Esophagus muscularis mucosa (tissue), 4 donors: ENCODE data around the gene PRKN. TPM values are rescaled to one million over a fixed set of nuclear protein-coding genes. Genes with fewer than 3 reads are reported as not detected.

Experiments used
- DNase-seq: peaks from one replicate; pipeline ENCODE4 v3.0.0-alpha.2; 2017; ENCODE audit errors: extremely low spot score
- H3K27ac ChIP-seq, 4 donors: fragments of 200-600 bp; sonication (generic); replicated peaks in 1 of 4; 1 replicate in 3 of 4; 2 replicates in 1 of 4; pipeline ENCODE4 v1.5.1; 2016 to 2019; ENCODE audit warnings: mild to moderate bottlenecking in 1 of 4
- H3K27me3 ChIP-seq, 4 donors: fragments of 200-600 bp; sonication (generic); one replicate each; pipeline versions ENCODE4 v1.5.1 to v1.6.0; 2016 to 2019
- H3K36me3 ChIP-seq, 4 donors: fragments of 200-600 bp; sonication (generic); one replicate each; pipeline ENCODE4 v1.5.1; 2016 to 2019
- H3K4me1 ChIP-seq, 4 donors: fragments of 200-600 bp; sonication (generic); one replicate each; pipeline ENCODE4 v1.5.1; 2016 to 2019
- H3K4me3 ChIP-seq, 4 donors: fragments of 200-600 bp; sonication (generic); 1 replicate in 2 of 4; 2 replicates in 2 of 4; pipeline ENCODE4 v1.5.1; 2016 to 2019; ENCODE audit warnings: mild to moderate bottlenecking in 4 of 4, moderate library complexity in 1 of 4
- H3K9me3 ChIP-seq, 4 donors: fragments of 200-600 bp; sonication (generic); 1 replicate in 3 of 4; 2 replicates in 1 of 4; pipeline ENCODE4 v1.5.1; 2016 to 2019
- EP300 ChIP-seq: sonication (generic); formaldehyde crosslinking; IDR thresholded peaks from one replicate; pipeline ENCODE4 v1.6.1; 2017; ENCODE audit warnings: antibody characterized with exemption
- POLR2A ChIP-seq: fragments of 450-650 bp; IDR thresholded peaks from one replicate; pipeline ENCODE4 v1.6.1; 2017; ENCODE audit warnings: antibody characterized with exemption, moderate library complexity, mild to moderate bottlenecking, low read depth
- POLR2AphosphoS5 ChIP-seq, 2 donors: sonication (generic); formaldehyde crosslinking; IDR thresholded peaks; one replicate each; pipeline ENCODE4 v1.6.1; 2017; ENCODE audit warnings: antibody characterized with exemption in 2 of 2
- WGBS: methylation state at CpG from one replicate; pipeline ENCODE4 v1.1.5; 2018; 5-methylcytosine and 5-hydroxymethylcytosine counted together
- intact Hi-C: fragments of 100-400 bp; cut with DNase I; formaldehyde crosslinking; loops from one replicate; pipeline ENCODE4 v1.15.1; 2023
- total RNA-seq, 4 donors: library from RNA; depleted of rRNA; stranded (reverse); fragments of >200 nt; gene quantifications; one replicate each; pipeline versions ENCODE4 v1.1.0 to v1.2.1, GENCODE V29; 2016
- TF ChIP-seq, protein P1 (sequence below), 3 experiments: fragments of 200-600 bp in 2 of 3; fragments of 450-650 bp in 1 of 3; sonication (generic) in 2 of 3; IDR thresholded peaks; one replicate each; pipeline ENCODE4 v1.5.1; 2017 to 2019; ENCODE audit warnings: antibody characterized with exemption in 3 of 3, mild to moderate bottlenecking in 2 of 3, moderate library complexity in 1 of 3

The PRKN gene
- total RNA-seq, 4 donors from 2014 or later: 9.6 to 14.5 (median 10.8) TPM

DNA sequence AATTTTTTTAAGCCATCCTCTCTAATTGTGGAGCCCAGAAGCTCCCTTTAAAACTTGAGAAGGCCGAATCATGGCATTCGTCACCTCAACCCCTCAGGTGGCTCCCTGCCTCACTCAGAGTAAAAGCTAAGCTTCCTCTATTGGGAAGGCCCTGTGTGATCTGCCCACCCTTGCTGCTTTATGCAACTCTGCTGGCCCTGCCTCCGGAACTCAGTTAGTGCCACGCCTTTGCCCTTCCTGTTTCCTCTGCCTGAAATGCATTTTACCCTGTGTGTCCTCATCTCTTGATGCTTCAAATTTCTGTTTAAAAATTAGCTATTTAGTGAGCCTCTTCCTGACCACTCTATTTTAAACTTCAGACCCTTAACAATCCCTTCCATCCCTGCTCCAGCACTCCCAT is 5.9 kb upstream of the PRKN start:
- H3K9me3 ChIP-seq: peaks cover 0 to 9% (median 3%) of the 10 kb centered on the region in 4 donors
- no peaks in the 10 kb centered on the region for H3K27me3 ChIP-seq
- TF ChIP-seq, protein P1, sequence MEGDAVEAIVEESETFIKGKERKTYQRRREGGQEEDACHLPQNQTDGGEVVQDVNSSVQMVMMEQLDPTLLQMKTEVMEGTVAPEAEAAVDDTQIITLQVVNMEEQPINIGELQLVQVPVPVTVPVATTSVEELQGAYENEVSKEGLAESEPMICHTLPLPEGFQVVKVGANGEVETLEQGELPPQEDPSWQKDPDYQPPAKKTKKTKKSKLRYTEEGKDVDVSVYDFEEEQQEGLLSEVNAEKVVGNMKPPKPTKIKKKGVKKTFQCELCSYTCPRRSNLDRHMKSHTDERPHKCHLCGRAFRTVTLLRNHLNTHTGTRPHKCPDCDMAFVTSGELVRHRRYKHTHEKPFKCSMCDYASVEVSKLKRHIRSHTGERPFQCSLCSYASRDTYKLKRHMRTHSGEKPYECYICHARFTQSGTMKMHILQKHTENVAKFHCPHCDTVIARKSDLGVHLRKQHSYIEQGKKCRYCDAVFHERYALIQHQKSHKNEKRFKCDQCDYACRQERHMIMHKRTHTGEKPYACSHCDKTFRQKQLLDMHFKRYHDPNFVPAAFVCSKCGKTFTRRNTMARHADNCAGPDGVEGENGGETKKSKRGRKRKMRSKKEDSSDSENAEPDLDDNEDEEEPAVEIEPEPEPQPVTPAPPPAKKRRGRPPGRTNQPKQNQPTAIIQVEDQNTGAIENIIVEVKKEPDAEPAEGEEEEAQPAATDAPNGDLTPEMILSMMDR (IDR thresholded peaks at IDR 0.05): no peak
- TF ChIP-seq EP300 (no peak), POLR2A (no peak), POLR2AphosphoS5 (IDR thresholded peaks at IDR 0.05) (no peak)
- no peak for DNase-seq
- no peak overlapping the region for H3K27ac ChIP-seq
- peaks cover 0 to 1% (median under 1%) of the 10 kb centered on the region in 4 donors for H3K4me1 ChIP-seq
- H3K36me3 ChIP-seq: no peaks in the 10 kb centered on the region
- H3K4me3 ChIP-seq: no peak overlapping the region
- intact Hi-C loops: no loop called here
- WGBS: 76% methylated on average over 4 of the region's 4 CpGs

DNA sequence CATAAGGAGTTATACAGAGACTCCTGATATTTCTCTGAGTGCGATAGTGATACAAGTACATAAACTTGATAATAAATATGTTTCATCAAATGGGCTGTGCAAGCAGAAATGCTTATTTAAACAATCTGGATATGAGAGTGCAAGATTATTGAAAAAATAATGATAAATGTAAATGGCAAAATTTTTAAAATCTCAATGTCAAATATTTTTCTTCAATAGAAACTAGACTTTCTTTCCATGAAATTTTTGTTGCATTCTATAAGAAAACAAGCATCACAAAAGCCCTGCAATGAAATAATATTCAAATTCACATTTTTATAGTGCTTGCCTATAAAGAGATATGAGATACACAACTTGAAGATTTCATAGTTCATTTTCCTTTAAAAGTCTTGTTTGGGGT is 2.9 kb upstream of the PRKN start:
- intact Hi-C loops: no loop called here
- Histone ChIP-seq H3K27ac (no peak overlapping the region), H3K4me3 (no peak overlapping the region), H3K27me3 (no peaks in the 10 kb centered on the region), H3K36me3 (no peaks in the 10 kb centered on the region), H3K4me1 (peaks cover 11 to 17% (median 15%) of the 10 kb centered on the region in 4 donors), H3K9me3 (peaks cover 0 to 9% (median 3%) of the 10 kb centered on the region in 4 donors)
- WGBS: 89% methylated on average over 1 of the region's 1 CpG
- DNase-seq: no peak
- TF ChIP-seq, protein P1 (IDR thresholded peaks at IDR 0.05): no peak
- TF ChIP-seq EP300 (no peak), POLR2A (no peak), POLR2AphosphoS5 (IDR thresholded peaks at IDR 0.05) (no peak)

DNA sequence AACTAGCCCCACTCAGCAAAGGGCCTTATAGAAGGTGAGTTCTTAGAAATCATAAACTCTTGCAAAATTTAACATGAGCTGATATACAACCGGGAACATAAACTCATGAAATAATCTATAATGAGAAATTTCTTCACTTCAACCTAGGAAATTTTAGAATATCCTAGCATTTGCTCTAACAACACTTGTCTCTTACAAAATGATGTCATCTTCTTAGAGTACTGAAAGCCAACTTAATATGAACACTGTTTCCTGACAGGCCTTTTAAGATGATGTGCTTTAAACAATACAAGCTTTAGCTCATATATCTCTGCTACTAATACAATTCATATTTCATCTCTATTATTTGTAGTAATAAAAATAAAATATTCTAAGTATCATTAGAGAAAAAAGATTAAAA is 1.1 kb upstream of the PRKN start:
- intact Hi-C loops: no loop called here
- peak overlapping the region; percentile 70 to 92 (median 88) for H3K27ac ChIP-seq
- WGBS: 89% methylated on average over 1 of the region's 1 CpG
- H3K9me3 ChIP-seq: peaks cover 0 to 9% (median 3%) of the 10 kb centered on the region in 4 donors
- no peak for DNase-seq
- H3K4me3 ChIP-seq: no peak overlapping the region
- TF ChIP-seq EP300 (no peak), POLR2AphosphoS5 (IDR thresholded peaks at IDR 0.05) (no peak)
- TF ChIP-seq, protein P1 (IDR thresholded peaks at IDR 0.05): no peak
- no peaks in the 10 kb centered on the region for H3K36me3 ChIP-seq
- H3K27me3 ChIP-seq: no peaks in the 10 kb centered on the region
- H3K4me1 ChIP-seq: peaks cover 11 to 17% (median 15%) of the 10 kb centered on the region in 4 donors

DNA sequence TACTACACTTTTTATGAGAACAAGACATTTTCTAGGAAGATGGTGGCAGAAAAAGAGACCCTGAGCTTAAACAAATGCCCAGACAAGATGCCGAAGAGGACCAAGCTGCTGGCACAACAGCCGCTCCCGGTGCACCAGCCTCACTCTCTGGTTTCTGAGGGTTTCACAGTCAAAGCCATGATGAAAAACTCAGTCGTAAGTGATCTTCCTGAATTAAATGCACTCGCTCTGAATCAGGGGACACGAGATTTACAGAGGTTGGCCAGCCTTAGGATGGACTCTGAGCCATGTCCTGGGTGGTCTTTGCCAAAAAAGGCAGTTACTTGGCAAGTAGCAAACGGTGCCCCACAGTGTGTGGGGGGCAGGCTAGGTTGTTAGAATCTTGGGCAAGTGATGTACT is 631 bp upstream of the PRKN start:
- 29% methylated on average over 7 of the region's 7 CpGs for WGBS
- intact Hi-C loops: no loop called here

DNA sequence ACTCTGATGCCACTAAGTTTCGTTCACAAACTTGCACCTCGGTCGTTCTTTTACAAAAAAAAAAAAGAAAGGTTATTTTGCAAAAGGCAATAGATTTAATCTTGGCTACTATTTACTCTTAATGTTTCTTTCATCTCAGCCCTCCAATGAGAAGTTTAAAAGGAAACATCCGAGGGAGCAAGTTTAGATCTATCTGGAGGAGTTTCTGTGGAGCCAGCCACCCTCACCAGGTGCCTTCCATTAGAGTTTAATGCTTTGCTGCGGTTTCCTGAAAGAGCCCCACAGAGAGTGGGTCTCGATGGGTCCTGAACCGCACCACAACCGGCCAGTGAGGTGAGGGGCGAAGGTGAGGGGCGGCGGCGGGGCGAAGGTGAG is 632 bp downstream of the PRKN start:
- Histone ChIP-seq H3K27me3 (no peaks in the 10 kb centered on the region), H3K27ac (peak overlapping the region; percentile 85 to 92 (median 89)), H3K9me3 (peaks cover 0 to 9% (median 3%) of the 10 kb centered on the region in 4 donors), H3K36me3 (no peaks in the 10 kb centered on the region), H3K4me1 (peaks cover 15 to 17% (median 15%) of the 10 kb centered on the region in 4 donors), H3K4me3 (peak overlapping the region; percentile 92 to 100 (median 96))
- TF ChIP-seq POLR2A (no peak), POLR2AphosphoS5 (IDR thresholded peaks at IDR 0.05) (no peak), EP300 (no peak)
- TF ChIP-seq, protein P1 (IDR thresholded peaks at IDR 0.05): no peak
- intact Hi-C loops: no loop called here
- WGBS: 21% methylated on average over 8 of the region's 13 CpGs
- DNase-seq: no peak

More for the DNA sequence above, 631 bp upstream of the PRKN start:
- peak overlapping the region; percentile 70 to 92 (median 88) for H3K27ac ChIP-seq
- no peak for DNase-seq
- no peaks in the 10 kb centered on the region for H3K36me3 ChIP-seq
- peaks cover 0 to 9% (median 3%) of the 10 kb centered on the region in 4 donors for H3K9me3 ChIP-seq
- no peak for TF ChIP-seq POLR2A
- no peaks in the 10 kb centered on the region for H3K27me3 ChIP-seq
- peak overlapping the region; percentile 92 to 100 (median 96) for H3K4me3 ChIP-seq
- H3K4me1 ChIP-seq: peaks cover 11 to 17% (median 15%) of the 10 kb centered on the region in 4 donors
